ENCODE data around the gene SLC30A2.
A peak's percentile ranks its signal among the peaks of the same experiment; 100 is the strongest.

SLC30A2 gene

DNA sequence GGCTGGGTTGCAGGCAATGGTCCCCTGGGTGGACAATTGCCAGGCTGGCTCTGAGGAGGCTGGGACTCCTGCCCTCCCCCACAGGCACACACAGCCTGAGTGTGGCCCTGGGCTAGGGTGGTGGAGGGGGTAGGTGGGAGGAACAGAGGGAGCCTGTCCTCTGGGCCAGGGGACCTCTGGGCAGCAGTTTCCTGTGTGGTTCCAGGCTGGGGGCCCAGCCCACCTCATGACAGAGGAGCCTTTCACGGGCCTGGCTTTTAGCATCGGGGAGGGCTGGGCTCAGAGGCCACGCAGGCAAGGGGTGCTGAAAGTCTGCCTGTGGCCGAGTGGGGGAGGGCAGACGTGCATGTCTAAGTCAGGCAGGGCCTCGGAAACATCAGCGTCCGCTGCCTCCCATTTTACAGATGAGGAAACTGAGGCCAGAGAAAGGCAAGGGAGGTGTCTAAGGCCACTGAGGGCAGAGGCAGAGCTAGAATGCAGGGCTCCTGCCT is 17.4 kb downstream of the SLC30A2 start:
- DNase-seq: no peak
- in situ Hi-C loops (cut with MboI; ENCODE audit: low pct_unique_long_range_greater_than_20kb, low sequenced_read_pairs): no loop called here

GRCh38 chr1:26027716-26028489 is 18.0 kb downstream of the SLC30A2 start:
- in situ Hi-C loops (cut with MboI; ENCODE audit: low pct_unique_long_range_greater_than_20kb, low sequenced_read_pairs): no loop called here
- peak; percentile 61 for DNase-seq

- no peak for DNase-seq
- in situ Hi-C loops (cut with MboI; ENCODE audit: low pct_unique_long_range_greater_than_20kb, low sequenced_read_pairs): no loop called here
Observed at GRCh38 chr1:26025517-26025916, 20.4 kb downstream of the SLC30A2 start.

GRCh38 chr1:26025060-26025459 is 20.9 kb downstream of the SLC30A2 start:
- DNase-seq: no peak
- in situ Hi-C loops (cut with MboI; ENCODE audit: low pct_unique_long_range_greater_than_20kb, low sequenced_read_pairs): no loop called here

DNA sequence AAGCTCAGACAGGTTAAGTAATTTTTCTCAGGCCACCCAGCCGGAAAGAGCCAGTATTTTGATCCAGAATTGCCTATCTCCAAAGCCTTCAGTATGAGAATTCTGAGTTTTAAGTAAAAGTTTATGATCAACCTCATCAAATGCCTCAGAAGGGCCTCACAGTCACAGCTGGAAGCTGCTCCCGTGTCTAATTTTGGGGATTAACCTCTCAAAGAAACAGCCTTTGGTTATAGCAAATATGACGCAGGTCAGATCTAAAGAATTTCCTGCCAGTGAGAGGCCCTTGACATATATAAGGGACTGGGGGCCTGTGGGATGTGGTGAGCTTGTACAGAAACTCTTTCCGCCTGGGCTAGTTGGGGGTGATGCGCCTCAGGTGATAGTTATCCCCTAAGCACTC is 22.1 kb downstream of the SLC30A2 start:
- DNase-seq: no peak
- in situ Hi-C loops (cut with MboI; ENCODE audit: low pct_unique_long_range_greater_than_20kb, low sequenced_read_pairs): no loop called here

DNA sequence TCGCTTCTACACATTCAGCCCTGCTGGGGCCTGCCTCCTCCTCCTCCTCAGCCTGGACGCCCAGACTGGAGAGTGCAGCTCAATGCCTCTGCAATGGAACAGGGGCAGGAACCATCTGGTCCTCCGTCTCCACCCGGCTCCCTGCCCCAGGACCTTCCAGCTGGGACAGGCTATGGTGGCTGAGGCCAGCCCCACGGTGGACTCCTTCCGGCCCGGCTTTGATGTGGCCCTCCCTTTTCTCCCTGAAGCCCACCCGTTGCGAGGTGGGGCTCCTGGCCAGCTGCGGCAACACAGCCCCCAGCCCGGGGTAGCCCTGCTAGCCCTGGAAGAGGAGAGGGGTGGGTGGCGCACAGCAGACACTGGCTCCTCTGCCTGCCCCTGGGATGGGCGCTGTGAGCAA is 22.9 kb downstream of the SLC30A2 start:
- in situ Hi-C loops (cut with MboI; ENCODE audit: low pct_unique_long_range_greater_than_20kb, low sequenced_read_pairs): no loop called here
- no peak for DNase-seq

DNA sequence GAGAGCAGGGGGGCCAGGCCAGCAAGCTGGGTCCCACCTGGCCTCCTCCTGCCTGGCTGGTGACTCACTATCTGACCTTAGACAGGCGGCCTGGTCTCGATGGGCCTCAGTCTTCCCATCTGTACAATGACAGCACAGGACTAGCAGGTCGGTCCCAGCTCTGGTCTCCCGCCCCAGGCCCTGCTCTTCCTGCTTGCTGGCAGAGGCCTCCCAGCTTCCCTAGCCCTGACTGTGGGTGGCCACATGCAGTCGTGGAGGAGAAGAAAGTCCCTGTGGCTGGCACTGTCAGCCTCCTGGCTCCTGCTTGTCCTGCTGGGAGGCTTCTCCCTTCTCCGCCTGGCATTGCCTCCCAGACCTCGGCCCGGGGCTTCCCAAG is 23.5 kb downstream of the SLC30A2 start:
- DNase-seq: no peak
- in situ Hi-C loops (cut with MboI; ENCODE audit: low pct_unique_long_range_greater_than_20kb, low sequenced_read_pairs): no loop called here

DNA sequence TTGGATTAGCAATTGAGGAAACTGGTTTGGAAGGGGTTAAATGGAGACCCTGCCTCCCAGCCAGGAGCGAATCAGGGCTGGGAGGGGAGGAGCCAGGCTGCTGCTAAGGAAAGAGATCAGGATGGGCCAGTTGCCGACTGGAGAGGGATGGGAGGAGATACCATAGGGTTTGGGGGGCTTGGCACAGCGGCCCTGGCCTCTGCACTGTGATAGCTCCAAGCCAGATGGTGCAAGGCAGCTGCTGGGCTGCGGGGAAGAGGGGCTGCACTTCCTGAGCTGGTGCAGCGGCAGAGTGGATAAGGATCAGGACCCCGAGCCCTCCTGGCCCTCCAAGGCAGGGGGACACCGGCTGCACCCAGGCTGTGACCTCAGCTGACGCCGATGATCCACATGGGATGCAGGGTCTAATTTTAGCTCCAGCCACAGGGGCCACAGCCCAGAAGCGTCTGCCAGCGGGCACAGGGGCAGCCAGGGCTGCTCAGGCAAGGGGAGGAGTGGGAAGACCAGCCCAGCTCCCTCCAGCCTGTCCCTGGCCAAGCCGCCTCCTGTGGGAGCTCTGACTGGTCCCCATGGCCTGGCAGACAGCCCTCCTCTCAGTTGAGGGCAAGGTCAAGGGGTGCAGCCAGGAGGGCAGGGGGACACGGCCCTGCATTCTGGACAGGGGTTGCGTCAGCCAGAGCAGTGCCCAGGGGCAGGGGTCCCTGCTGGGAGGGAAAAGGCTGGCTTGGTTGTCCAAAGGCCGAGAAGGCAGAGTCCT is 24.1 kb downstream of the SLC30A2 start, which contains the start of gene EXTL1:
Gene EXTL1, plus strand, starts transcription at position 129 of the 757 bp plus-strand sequence. CDS start 872 bp downstream, outside the sequence.
- no peak for DNase-seq
- in situ Hi-C loops (cut with MboI; ENCODE audit: low pct_unique_long_range_greater_than_20kb, low sequenced_read_pairs): no loop called here

- no peak for DNase-seq
- in situ Hi-C loops (cut with MboI; ENCODE audit: low pct_unique_long_range_greater_than_20kb, low sequenced_read_pairs): no loop called here
Observed at GRCh38 chr1:26020941-26021646, 24.8 kb downstream of the SLC30A2 start.

GRCh38 chr1:26020330-26020768 is 25.6 kb downstream of the SLC30A2 start:
- in situ Hi-C loops (cut with MboI; ENCODE audit: low pct_unique_long_range_greater_than_20kb, low sequenced_read_pairs): no loop called here
- no peak for DNase-seq

DNA sequence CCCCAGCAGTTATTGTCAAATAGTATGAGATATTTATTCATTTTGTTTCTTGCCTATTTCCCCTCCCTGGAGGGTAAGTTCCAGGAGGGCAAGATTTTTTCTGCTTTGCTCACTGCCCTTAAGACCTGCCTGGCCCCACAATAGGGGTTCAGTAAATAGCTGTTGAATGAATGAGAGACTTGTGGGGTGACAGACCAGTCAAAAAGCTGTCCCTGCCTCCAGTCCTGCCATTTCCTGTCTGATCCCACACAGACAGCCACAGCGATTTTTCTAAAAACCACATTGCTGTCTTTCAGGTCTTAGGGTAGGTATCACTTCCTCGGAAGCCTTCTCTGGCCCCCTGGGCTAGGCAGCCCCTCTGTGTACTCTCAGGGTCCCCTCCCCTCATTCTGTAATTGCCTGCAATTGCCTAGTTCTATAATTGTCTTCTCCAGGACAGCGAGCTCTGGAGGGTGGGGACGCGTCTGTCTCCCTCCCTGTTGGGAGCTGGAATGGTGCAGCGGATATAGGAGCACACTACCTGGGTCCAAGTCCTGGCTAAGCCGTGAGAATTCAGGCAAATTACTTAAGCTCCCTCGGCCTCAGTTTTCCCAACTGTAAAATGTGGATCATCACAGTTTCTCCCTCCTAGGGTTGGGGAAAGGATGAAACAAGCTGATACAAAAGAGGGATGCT is 26.1 kb downstream of the SLC30A2 start:
- DNase-seq: peak; percentile 50
- in situ Hi-C loops (cut with MboI; ENCODE audit: low pct_unique_long_range_greater_than_20kb, low sequenced_read_pairs): no loop called here

DNA sequence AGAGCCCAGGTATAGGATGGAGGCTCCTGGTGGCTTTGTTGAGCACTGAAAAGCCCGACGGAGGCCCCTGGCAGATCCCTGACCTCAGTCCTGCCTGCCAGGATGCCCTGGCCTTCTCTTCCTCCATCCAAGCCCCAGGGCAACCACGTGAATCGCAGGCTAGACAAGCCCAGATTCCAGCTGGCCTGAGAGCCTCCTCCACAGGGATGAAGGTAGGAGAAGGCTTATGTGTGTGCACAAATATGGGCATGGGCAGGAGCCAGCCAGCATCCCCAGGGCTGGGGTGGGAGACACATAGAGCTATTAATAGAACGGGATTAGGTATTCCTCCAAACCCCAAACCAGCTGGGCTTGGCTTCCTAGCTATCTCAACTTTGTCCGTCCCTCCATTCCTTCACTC is 28.3 kb downstream of the SLC30A2 start:
- in situ Hi-C loops (cut with MboI; ENCODE audit: low pct_unique_long_range_greater_than_20kb, low sequenced_read_pairs): no loop called here
- DNase-seq: no peak

DNA sequence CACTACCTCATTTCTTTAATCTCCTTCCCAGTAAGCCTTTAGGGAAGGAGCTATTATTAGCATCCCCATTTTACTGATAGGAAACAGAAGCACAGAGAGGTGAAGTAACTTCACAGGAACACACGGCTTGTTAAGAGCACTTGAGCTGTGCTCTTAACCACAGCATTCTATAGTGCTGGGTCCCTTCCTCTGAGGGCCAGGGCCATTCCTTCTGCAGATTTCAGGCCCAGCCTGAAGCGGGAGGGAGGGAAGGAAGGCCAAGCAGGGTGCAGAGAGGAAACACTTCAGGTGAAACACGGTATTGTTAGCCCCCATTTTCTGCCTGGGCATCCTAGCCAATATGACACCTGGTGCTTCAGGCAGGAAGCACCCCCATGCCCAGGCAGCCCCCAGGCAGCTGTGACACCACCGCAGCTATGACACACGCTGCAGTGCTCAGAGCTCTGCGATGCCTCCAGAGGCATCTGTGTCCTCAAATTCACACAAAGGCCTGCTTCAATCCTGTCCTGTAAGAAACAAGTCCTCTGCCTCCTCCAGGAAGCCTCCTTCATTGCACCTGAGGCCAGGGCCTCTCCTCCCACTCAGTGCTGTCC is 28.9 kb downstream of the SLC30A2 start:
- in situ Hi-C loops (cut with MboI; ENCODE audit: low pct_unique_long_range_greater_than_20kb, low sequenced_read_pairs): no loop called here
- DNase-seq: no peak

- in situ Hi-C loops (cut with MboI; ENCODE audit: low pct_unique_long_range_greater_than_20kb, low sequenced_read_pairs): no loop called here
- DNase-seq: peak; percentile 64
Observed at GRCh38 chr1:26016258-26016952, 29.5 kb downstream of the SLC30A2 start.

DNA sequence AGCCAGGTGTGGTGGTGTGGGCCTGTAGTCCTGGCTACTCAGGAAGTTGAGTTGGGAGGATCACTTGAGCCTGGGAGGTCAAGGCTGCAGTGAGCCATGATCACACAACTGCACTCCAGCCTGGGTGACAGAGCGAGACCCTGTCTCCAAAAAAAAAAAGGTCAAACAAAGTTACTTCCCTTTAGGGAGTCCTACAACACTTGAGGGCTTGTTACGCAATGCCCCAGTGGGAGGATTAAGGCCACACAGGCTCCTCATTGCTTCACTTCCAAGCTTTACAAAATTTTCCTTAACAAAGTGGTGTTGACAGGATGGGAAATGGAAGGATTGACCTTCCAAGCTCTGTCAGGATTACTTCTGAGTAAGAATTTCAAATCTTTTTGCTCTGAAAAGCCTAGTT is 30.6 kb downstream of the SLC30A2 start:
- in situ Hi-C loops (cut with MboI; ENCODE audit: low pct_unique_long_range_greater_than_20kb, low sequenced_read_pairs): no loop called here
- peak; percentile 69 for DNase-seq

DNA sequence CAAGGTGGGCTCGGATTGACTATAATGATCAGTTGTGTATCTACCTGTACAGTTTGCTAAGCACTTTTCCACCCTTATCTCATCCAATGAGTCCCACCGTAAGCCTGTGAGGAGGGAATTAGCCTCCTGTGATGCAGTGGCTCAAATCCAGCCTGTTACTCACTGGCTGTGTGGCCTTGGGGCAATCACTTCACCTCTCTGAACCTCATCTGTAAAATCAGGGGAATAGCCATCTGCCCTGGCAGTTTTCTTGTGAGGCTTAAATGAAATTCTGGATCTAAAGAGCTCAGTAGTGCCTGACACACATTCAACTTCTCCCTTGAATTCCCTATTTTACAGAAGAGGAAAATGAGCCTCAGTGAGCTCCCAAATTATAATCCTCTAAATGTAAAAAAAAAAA is 31.7 kb downstream of the SLC30A2 start:
- in situ Hi-C loops (cut with MboI; ENCODE audit: low pct_unique_long_range_greater_than_20kb, low sequenced_read_pairs): no loop called here
- no peak for DNase-seq

GRCh38 chr1:26012864-26013263 is 33.1 kb downstream of the SLC30A2 start:
- in situ Hi-C loops (cut with MboI; ENCODE audit: low pct_unique_long_range_greater_than_20kb, low sequenced_read_pairs): no loop called here

GRCh38 chr1:26010825-26011224 is 35.1 kb downstream of the SLC30A2 start:
- in situ Hi-C loops (cut with MboI; ENCODE audit: low pct_unique_long_range_greater_than_20kb, low sequenced_read_pairs): no loop called here
- no peak for DNase-seq

More at GRCh38 chr1:26012864-26013263, 33.1 kb downstream of the SLC30A2 start:
- DNase-seq: no peak

Data from KBM-7 (cell line).